RKO (cell line): Measurements from ENCODE around the gene SSTR3.
A peak's percentile ranks its signal among the peaks of the same experiment; 100 is the strongest.
"Not testable (repeated sequence)": the region's sequence is repeated elsewhere in the genome, so short reads cannot be mapped to it uniquely, and the experiment has no call there.

Experiments
- DNase-seq: peaks from one replicate; pipeline ENCODE4 v3.0.0-alpha.2; 2016; ENCODE audit warnings: low spot score

Gene SSTR3

GRCh38 chr22:37242395-37242918 is 30.2 kb upstream of the SSTR3 start:
- peak; percentile 50 for DNase-seq

DNA sequence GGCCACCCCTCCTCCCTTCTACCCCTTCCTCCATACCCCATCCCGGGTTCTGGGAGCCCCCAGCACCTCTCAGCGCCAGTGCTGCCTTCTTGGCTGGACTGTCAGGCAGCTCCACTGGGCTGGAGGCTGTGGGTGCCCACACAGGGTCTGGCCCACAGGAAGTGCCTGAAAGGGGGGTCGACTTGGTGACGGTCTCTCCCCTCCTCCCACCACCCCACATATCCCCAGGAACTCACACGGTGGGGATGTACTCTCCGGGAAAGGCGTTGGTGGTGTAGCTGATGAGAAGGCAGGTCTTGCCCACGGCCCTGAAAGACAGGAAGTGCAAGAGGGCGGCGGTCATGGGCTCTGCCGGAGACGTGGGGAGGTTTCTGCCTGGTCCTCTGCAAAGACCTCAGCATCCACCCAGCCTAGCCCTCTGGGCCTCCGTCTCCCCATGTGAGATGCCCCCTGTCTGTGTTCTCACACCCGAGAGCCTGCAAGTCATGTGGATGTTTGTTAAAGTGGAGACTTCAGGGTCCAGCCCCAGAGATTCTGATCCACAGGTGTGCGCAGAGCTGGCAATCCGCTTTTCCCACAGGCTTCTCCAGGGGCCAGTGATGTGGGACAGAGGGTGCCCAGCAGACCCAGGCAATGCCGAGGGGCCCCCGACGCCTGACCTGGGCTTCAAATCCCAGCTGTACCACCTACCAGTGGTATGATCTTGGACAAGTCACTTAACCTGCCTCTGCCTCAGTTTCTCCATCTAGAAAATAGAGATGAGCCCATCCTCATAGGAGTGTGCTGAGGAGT is 29.3 kb upstream of the SSTR3 start:
- DNase-seq = no peak

DNA sequence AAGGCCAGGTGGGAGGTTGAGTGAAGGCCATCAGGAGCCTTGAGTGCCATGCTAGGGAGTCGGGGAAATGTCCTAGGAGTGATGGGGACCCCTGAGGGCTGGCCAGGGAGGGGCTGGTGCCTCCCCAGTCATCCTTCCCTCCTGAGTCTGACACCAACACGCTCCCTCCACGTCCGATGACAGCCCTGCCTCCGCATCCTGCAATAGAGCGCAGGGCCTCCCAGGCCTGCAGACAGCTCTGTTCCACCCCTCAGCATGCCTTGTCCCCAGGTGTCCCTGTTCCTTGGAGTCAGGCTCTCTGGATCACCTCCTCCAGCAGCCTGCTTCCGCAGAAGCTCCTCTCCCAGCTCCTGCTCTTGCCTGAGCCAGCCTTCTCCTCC is 28.7 kb upstream of the SSTR3 start:
- DNase-seq = no peak

- DNase-seq = no peak
Measured at GRCh38 chr22:37240240-37240940, 28.1 kb upstream of the SSTR3 start.

- no peak for DNase-seq
Measured at GRCh38 chr22:37239336-37240239, 27.3 kb upstream of the SSTR3 start.

DNA sequence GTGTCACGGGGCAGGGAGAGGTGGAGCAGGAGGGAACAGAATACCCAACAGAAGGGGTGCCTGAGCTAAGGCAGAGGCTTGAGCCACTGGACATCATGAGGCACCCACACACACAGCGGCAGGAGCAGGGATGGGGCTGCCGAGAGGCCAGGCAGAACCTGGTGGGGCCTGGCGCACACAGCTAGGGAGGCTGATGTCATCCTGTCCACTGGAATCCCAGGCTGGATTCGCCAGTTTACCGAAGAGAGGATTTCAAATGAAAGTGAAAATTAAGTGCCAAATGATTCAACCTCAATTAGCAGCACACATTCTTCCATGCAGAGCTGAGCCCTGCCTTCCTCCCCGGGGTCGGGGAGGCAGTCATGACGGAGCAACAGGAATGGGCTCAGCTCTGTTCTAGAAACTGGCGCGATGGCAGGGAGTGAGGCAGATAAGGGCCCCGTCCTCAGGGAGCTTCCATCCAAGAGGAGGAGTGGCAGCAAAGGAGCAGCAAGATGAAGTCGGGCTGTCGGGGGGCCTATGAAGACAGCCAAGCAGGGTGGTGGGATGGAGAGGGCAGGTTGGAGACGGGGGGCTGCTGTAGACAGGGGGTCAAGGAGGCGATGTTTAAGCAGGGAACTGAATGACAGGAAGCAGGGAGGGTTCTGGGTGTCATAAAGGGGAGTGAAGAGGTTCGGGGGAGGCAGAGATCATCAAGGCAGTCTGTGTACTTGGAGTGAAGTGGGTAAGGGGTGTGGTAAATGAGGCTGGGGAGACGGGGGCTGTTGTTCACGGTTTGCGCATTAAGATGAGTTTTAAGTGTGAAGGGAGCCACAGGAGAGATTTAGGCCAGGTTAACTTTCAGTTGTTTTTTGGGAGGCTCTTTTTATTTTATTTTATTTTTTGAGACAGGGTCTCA is 25.3 kb upstream of the SSTR3 start:
- DNase-seq = no peak

GRCh38 chr22:37235897-37236607 is 23.8 kb upstream of the SSTR3 start:
- no peak for DNase-seq

- no peak for DNase-seq
Measured at GRCh38 chr22:37234736-37235711, 22.7 kb upstream of the SSTR3 start.

DNA sequence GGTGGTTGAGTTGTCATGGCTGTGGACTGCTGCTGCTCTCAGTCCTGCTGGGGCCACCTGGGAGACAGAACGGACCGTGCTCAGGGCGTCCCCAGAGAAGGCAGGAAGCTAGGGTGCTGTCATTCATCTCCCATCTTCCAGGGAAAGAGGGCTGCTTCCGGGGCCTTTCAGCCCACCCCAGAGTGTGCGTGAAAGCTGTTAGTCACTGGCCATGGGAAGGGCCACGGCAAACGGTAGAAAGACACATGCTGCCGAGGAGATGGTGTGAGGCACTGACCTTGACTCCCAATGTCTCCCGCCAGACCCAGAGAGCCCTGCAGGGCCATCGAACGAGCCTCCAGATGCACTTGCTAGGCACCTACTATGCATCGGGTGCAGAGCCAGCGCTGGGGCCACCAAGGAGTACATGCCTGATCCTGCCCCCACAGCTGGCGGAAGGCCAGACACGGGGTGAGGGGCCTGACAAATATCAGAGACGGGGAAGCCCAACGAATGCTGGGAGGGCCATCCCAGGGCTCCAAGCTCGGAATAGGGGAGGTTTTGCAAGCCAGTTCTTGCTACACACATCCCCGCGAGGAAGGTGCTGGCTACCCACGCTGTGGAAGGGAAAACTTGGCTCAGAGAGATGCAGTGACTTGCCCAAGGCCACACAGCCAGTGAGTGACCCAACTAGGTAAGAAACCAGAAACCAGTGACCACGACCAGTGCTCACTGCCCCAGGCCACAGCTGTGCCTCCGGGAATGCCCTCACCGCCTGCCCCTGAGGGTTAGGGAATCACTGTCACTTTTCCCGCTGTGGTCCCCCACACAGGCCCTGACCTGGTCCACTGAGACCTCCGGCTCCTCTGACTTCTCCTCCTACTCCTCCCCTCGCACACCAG is 21.7 kb upstream of the SSTR3 start:
- no peak for DNase-seq

DNA sequence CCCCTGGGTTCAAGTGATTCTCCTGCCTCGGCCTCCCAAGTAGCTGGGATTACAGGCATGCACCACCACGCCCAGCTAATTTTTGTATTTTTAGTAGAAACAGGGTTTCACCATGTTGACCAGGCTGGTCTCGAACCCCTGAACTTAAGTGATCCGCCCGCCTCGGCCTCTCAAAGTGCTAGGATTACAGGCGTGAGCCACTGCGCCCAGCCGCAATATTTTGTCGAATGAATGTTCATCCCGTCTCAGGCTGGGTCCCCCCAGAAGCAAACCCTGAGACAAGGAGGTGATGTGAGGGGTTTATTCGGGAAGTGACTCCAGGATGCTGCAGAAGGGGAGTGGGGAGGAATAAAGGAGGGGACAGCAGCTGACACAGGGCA is 21.1 kb upstream of the SSTR3 start:
- not testable (repeated sequence) for DNase-seq

GRCh38 chr22:37232140-37232998 is 20.1 kb upstream of the SSTR3 start:
- no peak for DNase-seq

DNA sequence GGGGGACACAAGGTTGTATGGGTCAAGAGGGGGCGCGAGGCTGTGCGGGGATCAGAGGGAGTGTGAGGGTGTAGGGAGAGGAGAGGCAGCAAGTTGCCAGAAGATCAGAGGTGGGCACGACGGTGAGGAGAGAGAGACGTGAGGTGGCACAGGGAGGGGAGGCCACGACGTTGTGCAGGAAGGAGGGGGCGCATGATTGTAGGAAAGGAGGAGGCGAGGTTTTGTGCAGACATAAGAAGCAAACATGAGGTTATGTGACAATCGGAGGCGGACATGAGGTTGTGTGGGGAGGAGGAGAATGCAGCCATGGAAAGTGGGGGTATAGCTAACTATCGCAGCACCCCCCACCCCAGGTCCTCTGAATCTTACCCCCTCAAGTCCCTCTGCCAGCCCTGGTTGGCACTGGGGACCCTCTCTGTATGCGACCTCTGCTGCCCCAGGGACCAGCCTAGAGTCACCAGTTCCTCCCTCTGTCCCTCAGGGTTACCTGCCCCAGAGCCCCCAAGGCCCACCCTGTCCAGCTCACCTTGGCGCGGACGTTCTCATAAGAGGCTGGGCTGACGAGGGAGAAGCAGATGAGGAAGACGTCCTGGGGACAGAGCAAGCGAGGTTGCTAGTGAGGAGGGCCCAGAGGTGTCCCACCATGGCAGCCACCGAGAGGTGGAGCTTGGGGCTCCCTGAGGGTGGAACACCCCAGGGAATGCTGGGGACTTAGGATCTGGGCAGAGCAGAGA is 19.3 kb upstream of the SSTR3 start:
- DNase-seq = no peak

- no peak for DNase-seq
Measured at GRCh38 chr22:37230673-37231405, 18.6 kb upstream of the SSTR3 start.

DNA sequence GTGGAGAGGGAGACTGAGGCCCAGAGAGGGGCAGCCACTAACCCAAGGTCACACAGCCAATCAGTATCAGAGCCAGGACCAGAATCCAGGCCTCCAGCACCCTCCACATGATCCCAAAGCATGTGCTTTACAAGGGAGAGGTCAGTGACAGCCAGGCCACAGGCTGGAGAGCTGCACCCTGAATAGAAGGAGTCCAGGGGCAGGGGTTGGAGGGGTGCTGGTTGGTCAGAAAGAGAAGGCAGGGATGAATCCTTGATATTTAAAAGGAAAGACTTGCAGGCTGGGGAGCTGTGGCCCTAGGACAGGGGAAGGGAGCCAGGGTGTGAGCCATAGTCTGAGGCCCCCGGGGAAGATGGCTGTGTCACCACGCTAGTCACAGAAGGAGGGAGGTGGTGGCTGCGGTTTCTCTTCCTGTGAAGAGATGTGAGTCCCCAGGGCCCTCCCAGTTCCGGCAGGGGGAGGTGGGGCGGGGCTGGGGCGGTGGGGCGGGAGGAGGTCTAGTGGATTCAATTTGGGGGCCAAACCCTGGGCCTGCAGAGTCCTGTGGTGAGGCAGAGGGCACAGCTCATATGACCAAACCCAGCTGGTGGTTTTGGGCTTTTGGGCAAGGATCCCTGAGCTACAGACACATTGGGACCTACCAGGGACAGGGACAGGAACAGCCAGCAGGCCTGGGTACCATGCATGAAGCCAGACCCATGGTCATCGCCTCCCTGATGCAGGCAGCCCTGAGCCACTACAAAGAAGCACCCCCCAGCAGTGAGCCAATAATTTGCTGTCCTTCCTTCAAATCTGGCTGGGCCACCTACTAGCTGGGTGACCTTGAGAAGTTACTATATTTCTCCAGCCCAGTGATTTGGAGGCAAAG is 17.8 kb upstream of the SSTR3 start:
- peak; percentile 37 for DNase-seq
